ENCODE results near the gene PDS5B.
A peak's percentile ranks its signal among the peaks of the same experiment; 100 is the strongest.

GRCh38 chr13:32538621-32539246, 47.5 kb upstream of the PDS5B start, which contains the start of gene N4BP2L2:
- TF ChIP-seq CTCF (IDR thresholded peaks at IDR 0.05; ENCODE audit: low read depth, low read length, poor library complexity, severe bottlenecking) (peak; percentile 55), EZH2phosphoT487 (IDR thresholded peaks at IDR 0.05; ENCODE audit: borderline replicate concordance, low read length) (no peak)

Data from DOHH2 (cell line).